Activated CD8-positive, alpha-beta memory T cell treated with anti-CD3 and anti-CD28 coated beads, Interleukin-2, amount 50 U/mL, for 1 hour (primary cell): ENCODE data around the gene MYO1B.

ENCODE experiments used
- DNase-seq: peaks from one replicate; pipeline ENCODE4 v3.0.0-alpha.2; 2020; ENCODE audit errors: extremely low read depth

MYO1B gene

GRCh38 chr2:191245046-191245868 lies at the start of gene MYO1B:
MYO1B (plus strand) TSS chr2:191245404; CDS start chr2:191276896, 31,492 bp downstream.
- no peak for DNase-seq

GRCh38 chr2:191197096-191197495 lies 48.1 kb upstream of the MYO1B start:
- DNase-seq: no peak

- no peak for DNase-seq
Measured at GRCh38 chr2:191198271-191198670, 46.9 kb upstream of the MYO1B start.

GRCh38 chr2:191199929-191200512 lies 45.2 kb upstream of the MYO1B start:
- no peak for DNase-seq

- no peak for DNase-seq
Measured at GRCh38 chr2:191200910-191201309, 44.3 kb upstream of the MYO1B start.

- no peak for DNase-seq
Measured at GRCh38 chr2:191202209-191202721, 42.9 kb upstream of the MYO1B start.

GRCh38 chr2:191202881-191203397 lies 42.3 kb upstream of the MYO1B start:
- DNase-seq: no peak

GRCh38 chr2:191204433-191204832 lies 40.8 kb upstream of the MYO1B start:
- DNase-seq: no peak

GRCh38 chr2:191206613-191207471 lies 38.4 kb upstream of the MYO1B start:
- DNase-seq: no peak

- no peak for DNase-seq
Measured at GRCh38 chr2:191209340-191209739, 35.9 kb upstream of the MYO1B start.

GRCh38 chr2:191212119-191212518 lies 33.1 kb upstream of the MYO1B start:
- no peak for DNase-seq

GRCh38 chr2:191213333-191213732 lies 31.9 kb upstream of the MYO1B start:
- no peak for DNase-seq

- no peak for DNase-seq
Measured at GRCh38 chr2:191215230-191215629, 30.0 kb upstream of the MYO1B start.

GRCh38 chr2:191215666-191216065 lies 29.5 kb upstream of the MYO1B start:
- DNase-seq: no peak

- no peak for DNase-seq
Measured at GRCh38 chr2:191217580-191217979, 27.6 kb upstream of the MYO1B start.

GRCh38 chr2:191218292-191218898 lies 26.8 kb upstream of the MYO1B start:
- DNase-seq: no peak

GRCh38 chr2:191220671-191221070 lies 24.5 kb upstream of the MYO1B start:
- DNase-seq: no peak

GRCh38 chr2:191221666-191222065 lies 23.5 kb upstream of the MYO1B start:
- no peak for DNase-seq

GRCh38 chr2:191222507-191222906 lies 22.7 kb upstream of the MYO1B start:
- no peak for DNase-seq

GRCh38 chr2:191222952-191223351 lies 22.3 kb upstream of the MYO1B start:
- DNase-seq: no peak

GRCh38 chr2:191225126-191225525 lies 20.1 kb upstream of the MYO1B start:
- no peak for DNase-seq

GRCh38 chr2:191225690-191226089 lies 19.5 kb upstream of the MYO1B start:
- no peak for DNase-seq
